AG04449 (cell line): Measurements from ENCODE around the gene TRAF3.

Experiments
- CTCF ChIA-PET: fragments of 350-600 bp; formaldehyde crosslinking; extraction: SDS; loops from one replicate; lab custom pipeline; 2021; ENCODE audit warnings: antibody characterized with exemption; lab: Yijun Ruan, JAX
- POLR2A ChIA-PET: fragments of 400-600, 350-600 bp; formaldehyde crosslinking; extraction: SDS; loops from one replicate; lab custom pipeline; 2020; ENCODE audit warnings: antibody characterized with exemption, inconsistent platforms; lab: Yijun Ruan, JAX
- DNase-seq: peaks from one replicate; pipeline ENCODE4 v3.0.0-alpha.2; 2010; ENCODE audit warnings: low read depth, low spot score
- H3K4me3 ChIP-seq: 2 replicates; pipeline ENCODE4 v1.5.1; 2011; ENCODE audit warnings: low read depth, mild to moderate bottlenecking, control low read depth, low read length
- CTCF ChIP-seq: IDR thresholded peaks from one replicate; pipeline ENCODE4 v1.5.1; 2011; ENCODE audit warnings: mild to moderate bottlenecking, moderate library complexity, low read length, control low read depth, inconsistent platforms; ENCODE audit not compliant: insufficient read depth; ENCODE audit errors: missing control alignments

Gene TRAF3

DNA sequence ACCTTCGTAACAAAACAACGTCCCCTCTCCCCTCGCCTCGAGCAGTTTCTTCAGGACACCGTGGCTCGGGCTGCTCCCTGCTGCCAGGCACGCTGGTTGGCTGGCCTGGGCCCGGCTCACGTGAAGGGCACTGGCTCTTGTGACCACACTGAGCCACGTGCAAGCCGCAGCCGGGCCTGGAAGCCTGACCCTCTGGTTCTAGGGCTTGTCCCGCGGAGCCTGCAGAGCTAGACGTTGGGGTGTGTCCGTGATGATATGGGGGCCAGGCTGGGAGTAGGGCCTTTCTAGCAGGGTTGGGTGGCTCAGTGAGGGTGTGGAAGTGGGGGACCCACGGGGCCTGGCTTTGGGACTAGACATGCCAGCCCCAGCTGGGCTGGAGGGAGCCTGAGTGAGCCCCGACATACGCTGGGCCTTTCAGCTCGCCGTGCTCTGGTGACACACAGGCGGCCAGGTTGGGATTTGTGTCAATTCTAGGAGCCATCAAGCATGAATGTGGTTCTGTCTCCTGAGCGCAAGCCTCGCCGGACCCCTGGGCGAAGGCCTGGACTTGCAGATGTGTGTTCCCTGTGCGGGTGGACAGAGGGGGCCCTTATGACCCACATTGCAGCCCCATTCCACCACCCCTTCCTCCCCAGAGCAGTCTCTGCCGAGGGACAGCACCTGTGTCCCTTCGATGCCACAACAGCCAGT is 131.7 kb downstream of the TRAF3 start:
- no peak for TF ChIP-seq CTCF
- no peak for DNase-seq
- ChIA-PET CTCF (interaction anchor here (0.7 to 1.4 kb wide), 2 partner anchors 9 to 214 kb away, joined by 3 to 5 read pairs; no protein-coding TSS in a partner anchor), POLR2A (no interaction called here)
- H3K4me3 ChIP-seq, result no peak overlapping the region

GRCh38 chr14:102909462-102909861 is 132.2 kb downstream of the TRAF3 start:
- DNase-seq, result no peak
- ChIA-PET CTCF (interaction anchor here (0.7 to 1.4 kb wide), 2 partner anchors 10 to 215 kb away, joined by 3 to 5 read pairs; no protein-coding TSS in a partner anchor), POLR2A (no interaction called here)
- H3K4me3 ChIP-seq, result no peak overlapping the region
- no peak for TF ChIP-seq CTCF

DNA sequence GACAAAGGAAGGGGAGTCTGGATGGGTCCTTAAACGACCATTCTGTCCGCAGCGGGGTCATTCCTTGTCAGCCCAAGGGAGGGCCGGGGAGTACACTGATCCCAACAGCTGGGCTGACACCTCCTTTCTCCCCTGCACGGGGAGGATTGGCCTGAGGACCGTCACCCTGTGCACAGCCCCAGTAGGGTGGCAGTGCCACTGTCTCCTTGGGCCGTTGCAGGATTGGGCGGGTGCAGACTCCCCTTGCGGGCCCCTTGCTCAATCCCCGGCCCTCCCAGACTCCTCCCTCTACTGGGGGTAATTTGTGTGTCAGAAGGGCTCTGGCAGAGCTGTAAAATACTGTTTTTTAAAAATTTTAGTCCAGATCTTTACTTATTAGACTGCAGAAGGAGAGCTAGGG is 132.7 kb downstream of the TRAF3 start:
- no peak overlapping the region for H3K4me3 ChIP-seq
- no peak for DNase-seq
- ChIA-PET POLR2A (no interaction called here), CTCF (no interaction called here)
- TF ChIP-seq CTCF, result no peak

DNA sequence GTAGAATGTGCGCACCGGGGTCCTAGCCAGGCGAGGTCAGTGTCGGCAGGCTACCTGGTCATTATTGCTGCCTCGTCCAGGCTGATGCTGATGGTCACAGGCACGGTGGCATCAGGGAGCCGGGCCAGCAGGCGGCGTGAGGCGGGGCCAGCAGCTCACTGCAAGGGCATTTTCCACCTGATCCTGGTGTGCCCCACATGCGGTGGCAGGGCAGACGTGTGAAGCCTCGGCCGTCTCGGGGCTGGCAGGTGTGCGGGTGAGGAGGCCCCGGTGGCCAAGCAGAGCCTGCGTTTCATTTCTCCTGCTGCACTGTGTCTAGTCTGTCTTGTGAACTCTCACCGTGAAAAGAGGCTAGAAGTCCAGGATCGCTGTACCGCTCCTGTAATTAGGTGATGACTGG is 133.2 kb downstream of the TRAF3 start:
- ChIA-PET CTCF (no interaction called here), POLR2A (no interaction called here)
- no peak for TF ChIP-seq CTCF
- no peak for DNase-seq
- H3K4me3 ChIP-seq, result no peak overlapping the region

GRCh38 chr14:102911541-102911951 is 134.3 kb downstream of the TRAF3 start:
- H3K4me3 ChIP-seq, result no peak overlapping the region
- DNase-seq, result no peak
- CTCF ChIA-PET, result no interaction called here
- no peak for TF ChIP-seq CTCF
- POLR2A ChIA-PET, result no interaction called here

- ChIA-PET POLR2A (interaction anchor here (0.6 kb wide), 1 partner anchor 332 kb away, joined by 3 read pairs; no protein-coding TSS in a partner anchor), CTCF (interaction anchor here (1.1 to 1.3 kb wide), 2 partner anchors 217 to 219 kb away, joined by 3 to 5 read pairs; no protein-coding TSS in a partner anchor)
- no peak for TF ChIP-seq CTCF
Observed at GRCh38 chr14:102911991-102912761, 134.9 kb downstream of the TRAF3 start.

More at GRCh38 chr14:102911991-102912761, 134.9 kb downstream of the TRAF3 start:
- no peak for DNase-seq
- no peak overlapping the region for H3K4me3 ChIP-seq
